GM11168 (cell line): ENCODE measurements around the gene DYRK2.

ENCODE experiments used
- in situ Hi-C: fragments of 300-500 bp; cut with MboI; formaldehyde crosslinking; loops from one replicate; pipeline ENCODE4 v1.12.0; 2022; ENCODE audit warnings: low sequenced_read_pairs; ENCODE audit not compliant: unreplicated experiment

The DYRK2 gene

DNA sequence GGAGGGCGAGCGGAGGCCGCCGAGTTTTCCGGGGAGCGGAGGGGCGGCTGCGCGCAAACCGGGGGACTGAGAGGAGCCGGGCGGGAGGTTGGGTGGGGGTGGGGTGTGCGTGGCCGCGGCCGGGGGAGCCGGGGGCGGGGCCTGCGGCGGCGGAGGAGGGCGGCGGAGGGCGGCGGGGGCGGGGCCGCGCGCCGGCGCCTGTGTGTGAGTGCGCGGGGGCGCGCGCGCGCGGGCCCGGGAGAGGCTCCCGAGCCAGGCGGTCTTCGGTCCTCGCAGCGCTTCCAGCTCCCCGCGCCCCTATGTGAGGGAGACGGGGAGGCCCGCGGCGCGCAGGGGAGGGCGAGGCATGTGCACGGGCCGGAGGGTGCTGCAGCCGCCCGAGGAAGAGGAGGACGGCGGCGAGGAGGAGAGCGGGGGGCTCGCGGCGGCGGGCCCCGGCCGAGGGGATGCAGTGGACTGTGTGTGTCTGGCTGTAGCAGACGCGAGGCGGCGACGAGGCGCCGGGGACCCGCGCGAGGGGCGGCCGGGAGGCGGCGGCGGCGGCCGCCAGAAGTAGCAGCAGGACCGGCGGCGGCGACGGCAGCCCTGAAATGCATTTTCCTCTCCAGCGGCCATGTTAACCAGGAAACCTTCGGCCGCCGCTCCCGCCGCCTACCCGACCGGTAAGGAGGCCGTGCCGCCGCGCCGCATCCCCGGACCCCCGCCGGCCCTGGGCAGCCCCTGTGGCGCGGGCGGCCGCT lies at the start of gene DYRK2:
DYRK2 (plus strand) TSS at position 225 of the 740 bp plus-strand sequence; CDS start at position 614, 389 bp downstream.
- in situ Hi-C loops: no loop called here

DNA sequence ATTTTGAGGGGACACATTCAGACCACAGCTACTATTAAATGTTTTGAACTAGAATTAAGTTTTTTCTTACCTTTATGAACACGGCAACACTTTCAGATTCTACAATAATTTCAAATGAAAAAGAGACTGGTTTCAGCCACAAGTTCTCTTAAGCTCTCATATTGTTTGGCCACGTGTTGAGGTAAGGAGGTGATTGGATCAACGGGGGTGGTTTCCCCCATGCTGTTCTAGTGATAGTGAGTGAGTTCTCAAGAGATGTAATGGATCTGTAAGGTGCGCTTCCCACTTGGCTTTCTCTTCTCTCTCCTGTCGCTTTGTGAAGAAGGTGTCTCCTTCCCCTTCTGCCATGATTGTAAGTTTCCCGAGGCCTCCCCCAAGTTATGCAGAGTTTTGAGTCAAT lies 48.9 kb upstream of the DYRK2 start:
- in situ Hi-C loops: no loop called here

DNA sequence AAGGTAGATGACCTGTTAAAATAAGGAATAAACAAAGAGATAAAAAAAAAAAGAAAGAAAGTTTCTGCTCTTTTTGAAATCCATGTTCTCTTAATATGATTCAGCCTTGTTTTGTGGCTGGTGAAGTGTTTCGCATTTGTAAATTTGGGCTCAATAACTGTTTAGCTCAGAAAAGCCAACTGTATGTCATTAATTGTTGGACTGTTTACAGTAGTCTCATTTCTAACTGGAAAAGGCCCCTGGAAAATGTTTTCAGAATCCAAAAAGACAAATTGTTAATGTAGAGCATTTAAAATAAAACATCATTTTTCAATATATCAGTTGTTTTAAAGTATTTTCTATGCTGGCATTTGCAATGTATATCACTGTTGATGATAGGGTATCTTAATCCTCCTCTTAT lies 47.4 kb upstream of the DYRK2 start:
- in situ Hi-C loops: no loop called here

DNA sequence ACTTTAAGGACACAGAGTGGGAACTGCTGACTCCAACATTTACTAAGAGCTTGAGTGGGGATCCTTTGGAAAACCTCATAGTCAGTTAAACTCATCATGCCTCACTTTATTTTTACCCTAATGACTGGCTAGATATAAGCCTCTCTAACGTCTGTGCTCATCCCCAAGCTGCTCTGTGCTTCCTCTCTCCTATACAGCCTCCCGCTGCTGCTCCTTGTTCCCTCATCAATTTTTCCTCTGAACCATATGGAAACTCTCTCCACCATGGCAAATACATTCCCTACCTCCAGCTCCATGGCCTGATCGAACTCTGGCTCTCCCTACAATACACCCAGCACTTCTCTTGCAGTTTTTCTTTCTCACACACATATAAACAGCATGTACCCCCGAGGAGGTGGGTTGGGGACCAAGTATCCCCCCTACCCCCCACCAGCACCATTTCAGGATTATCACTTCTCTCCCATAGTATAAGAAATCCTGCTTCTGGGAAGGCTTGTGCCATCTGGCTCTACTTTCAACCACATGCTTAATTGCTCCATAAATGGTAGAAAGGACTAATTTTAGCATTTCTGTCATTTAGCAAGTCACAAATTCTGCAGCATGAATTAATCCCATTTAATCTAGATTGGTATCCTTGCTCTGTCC lies 39.2 kb upstream of the DYRK2 start:
- in situ Hi-C loops: no loop called here

DNA sequence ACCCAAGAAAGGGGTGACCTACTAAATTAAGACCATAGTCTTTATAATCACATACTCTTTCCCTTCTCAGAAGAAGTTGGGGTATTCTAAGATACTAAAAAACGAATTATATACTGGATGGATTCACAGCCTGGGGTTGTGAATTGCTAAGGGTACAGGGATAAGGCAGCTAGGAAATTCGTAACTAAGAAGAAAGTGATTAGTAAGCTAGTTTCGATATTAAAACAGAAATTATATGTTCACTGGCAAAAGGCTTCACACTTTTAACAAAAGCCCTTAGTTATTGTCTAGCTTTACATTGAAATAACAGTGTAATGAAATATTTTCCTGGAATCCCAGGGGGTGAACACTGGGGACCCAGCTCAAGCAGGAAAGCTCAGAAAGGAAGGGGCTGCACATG lies 35.5 kb upstream of the DYRK2 start:
- in situ Hi-C loops: no loop called here

DNA sequence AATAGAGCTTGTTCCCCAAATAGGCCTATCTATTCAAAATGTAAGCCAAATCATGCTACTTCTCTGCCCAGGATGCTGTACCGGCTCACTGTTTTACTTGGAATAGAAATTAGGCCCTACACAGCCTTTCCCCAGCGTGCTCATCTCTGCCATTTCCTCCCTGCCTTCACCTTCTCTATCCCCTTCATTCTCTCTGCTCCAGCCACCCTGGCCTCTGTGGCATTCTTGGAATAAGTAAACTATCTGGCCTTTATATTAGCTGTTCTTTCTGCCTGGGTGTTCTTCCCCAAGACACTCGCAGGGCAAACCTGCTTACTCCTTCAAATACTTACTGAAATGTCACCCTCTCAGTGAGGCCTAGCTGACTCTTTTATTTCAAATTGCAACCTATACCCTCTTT lies 30.9 kb upstream of the DYRK2 start:
- in situ Hi-C loops: no loop called here

DNA sequence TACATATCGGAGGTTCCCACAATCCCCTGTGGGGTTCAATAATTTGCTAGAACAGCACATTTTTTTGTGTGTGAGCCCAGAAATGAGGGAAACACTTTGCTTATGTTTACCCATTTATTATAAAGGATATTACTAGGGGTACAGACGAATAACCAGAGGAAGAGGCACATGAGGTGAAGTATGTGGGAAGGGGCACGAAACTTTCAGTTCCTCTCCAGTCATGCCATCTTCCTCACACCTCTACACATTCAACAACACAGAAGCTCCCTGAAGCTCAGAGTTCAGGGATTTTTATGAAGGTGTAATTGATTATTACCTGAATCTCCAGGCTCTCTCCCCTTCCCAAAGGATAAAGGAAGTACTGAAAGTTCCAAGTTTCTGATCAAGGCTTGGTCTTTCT lies 30.2 kb upstream of the DYRK2 start:
- in situ Hi-C loops: no loop called here

DNA sequence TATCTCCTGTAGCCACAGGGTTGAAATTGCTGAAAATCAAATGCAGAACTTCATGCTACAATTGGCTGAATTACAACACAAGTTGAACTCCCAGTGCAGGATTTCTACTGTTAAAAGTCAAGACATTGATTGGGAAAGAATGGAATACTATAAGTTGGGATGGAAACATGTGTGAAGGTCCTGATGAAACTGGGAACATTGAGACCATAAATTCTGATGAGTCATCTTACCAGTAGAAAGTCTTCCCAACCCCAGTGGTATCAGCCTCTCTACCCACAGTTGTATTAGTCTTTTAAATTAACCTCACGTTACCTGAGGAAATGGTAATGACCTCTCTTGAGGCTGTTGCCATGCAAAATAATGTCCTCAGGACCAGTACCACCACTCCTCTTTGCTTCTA lies 27.4 kb upstream of the DYRK2 start:
- in situ Hi-C loops: no loop called here

DNA sequence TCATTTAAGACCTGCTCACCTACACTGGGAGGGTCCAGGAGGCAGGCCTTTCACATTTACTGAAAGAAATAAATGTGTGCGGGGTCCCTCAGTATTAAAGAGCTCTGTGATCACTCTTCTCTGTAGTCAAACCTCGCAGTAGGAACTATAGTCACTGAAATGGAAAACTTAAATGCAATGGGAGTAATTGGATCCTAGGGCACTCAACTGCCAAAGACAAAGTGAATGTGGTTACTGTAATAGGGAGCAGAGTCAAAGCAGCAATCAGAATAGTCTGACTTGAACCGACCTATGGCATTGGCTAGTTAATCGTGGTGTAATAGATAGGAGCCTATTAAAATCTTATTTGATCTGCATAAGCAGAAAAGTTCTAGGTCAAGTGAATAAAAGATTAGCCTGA lies 26.6 kb upstream of the DYRK2 start:
- in situ Hi-C loops: no loop called here

DNA sequence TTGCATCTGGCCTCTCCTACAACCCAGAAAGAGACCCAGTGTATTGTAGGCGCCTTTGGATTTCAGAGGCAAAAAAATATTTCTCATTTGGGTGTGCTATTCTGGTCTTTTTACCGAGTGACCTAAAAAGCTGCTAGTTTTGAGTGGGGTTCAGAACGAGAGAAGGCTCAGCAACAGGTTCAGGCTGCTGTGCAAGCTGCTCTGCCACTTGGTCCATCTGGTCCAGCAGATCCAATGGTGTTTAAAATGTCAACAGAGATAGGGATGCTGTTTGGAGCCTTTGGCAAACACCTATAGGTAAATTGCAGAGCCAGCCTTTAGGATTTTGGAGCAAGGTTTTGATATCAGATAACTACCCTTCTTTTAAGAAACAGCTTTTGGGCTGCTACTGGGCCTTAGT lies 25.3 kb upstream of the DYRK2 start:
- in situ Hi-C loops: no loop called here

DNA sequence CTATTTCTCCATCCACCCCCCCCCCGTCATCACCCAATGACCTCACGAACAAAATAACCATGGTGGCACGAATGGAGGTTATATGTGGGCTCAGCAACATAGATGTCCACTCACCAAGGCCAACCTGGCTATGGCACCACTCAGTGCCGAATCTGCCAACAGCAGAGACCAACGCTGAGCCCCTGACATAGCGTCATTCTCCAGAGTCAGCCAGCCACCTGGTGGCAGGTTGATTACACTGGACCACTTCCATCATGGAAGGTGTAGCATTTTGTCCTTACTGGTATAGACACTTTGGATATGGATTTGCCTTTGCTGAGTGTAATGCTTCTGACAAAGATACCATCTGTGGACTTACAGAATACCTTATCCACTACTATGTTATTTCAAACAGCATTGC lies 24.2 kb upstream of the DYRK2 start:
- in situ Hi-C loops: no loop called here

DNA sequence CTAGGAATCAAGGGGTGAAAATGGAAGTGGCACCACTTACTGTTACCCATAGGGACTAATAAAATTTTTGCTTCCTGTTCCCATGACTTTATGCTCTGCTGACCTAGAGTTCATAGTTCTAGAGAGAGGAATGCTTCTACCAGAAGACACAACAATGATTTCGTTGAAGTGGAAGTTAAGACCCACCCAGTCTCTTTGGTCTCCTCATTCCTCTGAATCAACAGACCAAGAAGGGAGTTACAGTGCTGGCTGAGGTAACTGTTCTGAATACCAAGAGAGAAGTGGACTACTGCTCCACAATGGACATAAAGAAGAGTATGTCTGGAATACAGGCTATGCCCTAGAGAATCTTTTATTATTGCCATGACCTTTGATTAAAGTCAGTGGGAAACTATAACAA lies 23.5 kb upstream of the DYRK2 start:
- in situ Hi-C loops: no loop called here

DNA sequence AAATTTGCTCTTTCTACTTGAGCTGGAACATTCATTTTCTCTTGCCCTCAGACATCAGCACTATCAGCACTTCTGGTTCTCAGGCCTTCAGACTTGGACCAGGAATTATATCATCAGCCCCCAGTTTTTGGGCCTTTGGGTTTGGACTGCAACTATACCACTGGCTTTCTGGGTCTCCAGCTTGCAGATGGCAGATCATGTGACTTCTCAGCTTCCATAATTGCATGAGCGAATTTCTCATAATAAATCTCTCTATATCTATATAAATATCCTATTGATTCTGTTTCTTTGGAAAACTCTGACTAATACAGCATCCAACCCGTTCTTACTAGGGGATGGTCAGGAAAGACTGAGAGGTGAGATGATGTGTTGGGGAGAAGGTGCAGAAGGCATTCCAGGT lies 22.4 kb upstream of the DYRK2 start:
- in situ Hi-C loops: no loop called here

DNA sequence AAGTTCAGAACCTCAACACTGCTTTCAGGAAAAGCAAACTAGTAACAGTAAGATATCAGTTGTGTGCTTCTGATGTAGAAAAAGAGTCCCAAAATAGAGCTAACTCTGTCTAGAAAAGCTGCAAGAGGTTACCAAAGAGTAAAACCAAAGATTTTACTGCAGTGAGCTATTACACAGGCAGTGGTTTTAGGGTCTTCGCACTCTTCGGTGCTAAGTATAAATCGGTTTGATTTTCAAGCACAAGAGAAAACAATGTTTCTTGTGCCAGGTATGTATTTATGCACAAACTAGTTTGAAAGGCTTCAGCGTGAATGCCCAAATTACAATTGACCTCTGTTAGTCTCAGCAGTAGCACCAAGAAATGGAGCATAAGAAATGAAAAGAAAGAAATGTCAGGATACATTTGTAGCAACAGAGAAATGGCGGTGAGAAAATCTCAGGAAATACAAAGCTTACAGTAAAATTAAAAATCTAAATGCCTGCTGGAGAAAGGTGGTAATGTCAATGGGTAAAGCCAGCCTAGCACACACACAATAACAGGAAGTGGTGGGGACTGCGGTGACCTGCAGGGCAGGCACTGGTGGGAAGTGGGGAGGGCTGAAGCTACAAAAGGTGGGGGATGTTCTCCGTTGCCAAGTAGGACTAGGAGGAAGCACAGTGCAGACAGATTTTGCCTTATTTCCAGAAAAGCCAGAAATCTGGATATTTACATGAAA lies 18.0 kb upstream of the DYRK2 start:
- in situ Hi-C loops: no loop called here

DNA sequence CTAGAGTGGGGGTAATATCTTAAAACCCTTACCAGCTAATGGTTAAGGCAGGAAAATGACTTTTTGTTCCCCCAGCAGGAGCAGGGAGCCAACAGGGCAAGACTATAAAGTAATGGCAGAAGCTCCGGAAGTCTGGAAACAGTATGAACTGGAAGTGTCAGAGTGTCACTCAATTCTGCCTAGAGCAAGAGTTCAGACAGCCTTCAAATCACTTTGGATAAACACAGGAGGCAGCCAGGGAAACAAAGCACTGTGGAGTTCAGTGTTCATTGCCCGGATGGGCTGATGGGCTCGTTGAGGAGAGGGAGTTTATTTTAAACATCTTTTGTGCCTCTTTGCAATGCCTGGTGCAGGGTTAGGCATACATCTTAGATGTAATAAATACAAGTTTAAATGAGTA lies 16.5 kb upstream of the DYRK2 start:
- in situ Hi-C loops: no loop called here

DNA sequence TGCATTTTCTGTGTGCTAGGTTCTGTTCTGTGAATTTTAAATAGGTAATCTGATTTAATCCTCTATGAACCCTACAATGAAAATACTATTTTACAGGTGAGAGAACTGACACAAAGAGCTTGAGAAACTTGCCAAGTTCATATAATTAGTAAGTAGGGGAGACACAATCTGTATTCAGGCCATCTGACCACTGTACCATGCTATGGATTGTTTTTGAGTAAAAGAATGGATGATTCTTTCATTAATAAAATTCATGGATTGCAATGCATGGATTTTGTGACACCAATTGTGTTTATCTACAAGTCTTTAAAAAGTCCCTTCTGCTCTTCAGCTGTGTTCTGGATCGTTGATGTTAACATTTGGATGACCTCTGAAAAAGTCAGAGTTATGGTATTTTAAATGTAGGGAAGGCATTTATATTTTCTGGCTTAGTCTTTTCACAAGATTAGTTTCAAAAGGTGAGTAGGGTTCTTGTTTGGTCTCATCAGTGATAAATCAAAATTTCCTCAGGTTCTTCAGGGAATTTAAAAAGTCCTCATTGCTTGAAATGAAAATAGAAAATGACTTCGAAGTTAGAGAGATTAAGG lies 15.4 kb upstream of the DYRK2 start:
- in situ Hi-C loops: no loop called here

DNA sequence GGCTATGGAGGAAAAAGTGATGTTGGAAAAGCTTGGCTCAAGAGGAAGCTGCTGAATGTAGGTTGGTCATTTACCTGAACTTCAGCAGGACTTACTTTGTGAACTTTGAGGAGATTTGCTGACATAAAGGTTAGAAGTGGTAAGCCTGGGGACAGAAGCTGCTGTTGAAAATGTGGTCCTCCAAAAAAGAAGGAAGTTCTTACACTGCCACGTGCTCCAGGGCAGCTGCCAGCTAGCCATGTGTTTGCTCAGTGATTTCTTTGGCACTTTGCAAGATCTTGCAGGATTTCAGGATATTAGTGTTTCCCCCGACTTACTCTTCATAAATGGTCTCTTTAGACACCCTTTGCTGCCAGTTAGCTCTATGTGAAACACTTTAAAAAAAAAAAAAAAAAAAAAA lies 14.8 kb upstream of the DYRK2 start:
- in situ Hi-C loops: no loop called here

DNA sequence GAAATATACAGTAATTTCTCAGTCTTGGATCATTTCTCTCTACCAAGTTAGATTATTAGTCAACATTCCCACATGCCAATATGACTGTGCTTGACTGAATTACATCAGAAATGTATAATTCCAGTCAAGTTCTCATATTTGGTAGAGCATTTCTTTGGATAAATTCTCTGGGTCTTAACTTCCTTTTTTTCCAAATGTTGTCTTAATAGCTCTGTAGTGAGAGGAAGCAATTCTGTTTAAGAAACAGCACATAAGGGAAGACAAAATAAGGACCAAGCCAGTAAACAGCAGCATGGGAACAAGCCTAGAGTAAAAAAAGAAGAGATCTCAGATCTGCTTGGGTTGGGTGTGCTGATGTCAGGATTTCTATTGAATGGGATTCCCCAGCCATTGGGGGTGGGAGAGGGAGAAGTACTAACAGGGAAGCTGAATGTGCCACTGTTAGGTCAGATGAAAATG lies 14.2 kb upstream of the DYRK2 start:
- in situ Hi-C loops: no loop called here

DNA sequence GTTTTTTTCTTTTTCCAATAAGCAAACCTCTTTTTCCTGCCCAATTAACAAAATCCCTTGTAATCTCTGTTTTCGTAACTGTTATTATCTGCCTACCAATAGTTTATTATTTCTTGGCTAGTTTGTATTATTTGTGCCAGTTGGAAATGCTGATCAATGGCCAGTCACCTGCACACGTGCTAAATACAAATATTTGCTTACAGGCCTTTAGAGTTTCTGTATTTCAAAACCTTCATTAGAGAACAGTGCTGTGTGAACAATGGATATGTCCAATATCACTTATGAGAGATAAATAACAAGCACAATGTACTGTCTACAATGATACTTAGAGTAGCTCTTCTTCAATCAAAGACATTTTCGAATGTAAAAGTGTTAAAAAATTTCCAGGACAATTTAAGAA lies 10.8 kb upstream of the DYRK2 start:
- in situ Hi-C loops: no loop called here

DNA sequence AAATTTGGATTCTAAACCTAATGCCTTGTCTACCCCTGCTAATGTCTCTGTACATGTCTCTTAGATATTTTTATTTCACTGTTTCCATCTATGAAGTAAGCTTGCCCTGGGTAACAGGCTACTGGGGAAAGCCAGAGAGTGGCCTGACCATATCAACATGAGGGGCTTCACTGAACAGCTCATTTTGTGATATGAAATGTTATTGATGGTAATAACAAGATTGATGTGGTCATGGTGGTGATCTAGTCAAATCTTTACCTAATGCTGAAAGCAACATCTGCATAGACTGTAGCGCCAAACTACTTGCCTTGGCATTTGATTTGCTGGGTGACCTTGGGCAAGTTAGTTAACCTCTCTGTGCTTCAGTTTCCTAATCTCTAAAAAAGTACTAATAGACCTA lies 9.9 kb upstream of the DYRK2 start:
- in situ Hi-C loops: no loop called here

DNA sequence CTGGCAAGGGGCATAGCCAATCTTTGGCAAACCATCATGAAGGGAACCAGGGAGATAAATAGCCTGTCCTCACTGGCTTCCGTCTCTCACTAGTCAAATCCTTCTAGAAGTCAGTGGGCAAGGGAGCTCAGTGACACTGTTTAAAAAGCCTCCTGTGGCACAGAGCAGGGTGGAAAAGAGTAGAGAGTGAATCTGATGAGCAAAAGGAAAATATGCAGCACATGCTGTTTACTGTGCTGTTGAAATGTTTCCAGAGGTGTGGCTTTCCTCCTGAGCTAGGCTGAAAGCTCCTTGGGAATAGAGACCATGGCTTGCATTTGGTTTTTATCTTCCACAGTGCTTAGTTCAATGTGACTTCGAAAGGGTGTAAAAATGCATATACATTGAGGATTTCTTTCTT lies 7.7 kb upstream of the DYRK2 start:
- in situ Hi-C loops: no loop called here
